Measurements from ENCODE around the gene EGFLAM.
A peak's percentile ranks its signal among the peaks of the same experiment; 100 is the strongest.

EGFLAM gene

GRCh38 chr5:38434966-38435705 is 176.8 kb downstream of the EGFLAM start:
- Histone ChIP-seq H3K4me1 (ENCODE audit: control insufficient read depth in 2 of 2, insufficient read depth in 1 of 2, low read depth in 1 of 2, low read length in 2 of 2) (peaks cover 7 to 8% of the 10 kb centered on the region in 2 donors), H3K36me3 (replicated peaks in 1 of 2; ENCODE audit: control insufficient read depth in 2 of 2, insufficient read depth in 2 of 2, low read length in 2 of 2) (no peaks in the 10 kb centered on the region), H3K4me2 (ENCODE audit: insufficient read depth, low read length, poor library complexity, severe bottlenecking) (no peak overlapping the region), H2BK120ac (ENCODE audit: low read depth, low read length) (no peak overlapping the region), H3K27ac (replicated peaks; ENCODE audit: low read length) (no peak overlapping the region), H3K79me1 (ENCODE audit: low read depth, low read length) (no peaks in the 10 kb centered on the region), H3K23ac (ENCODE audit: low read depth, low read length, poor library complexity) (no peak overlapping the region), H3K4ac (ENCODE audit: low read length) (no peak overlapping the region), H2AFZ (ENCODE audit: low read length) (no peak overlapping the region), H2AK5ac (ENCODE audit: low read depth, low read length) (no peak overlapping the region), H2BK5ac (ENCODE audit: low read length) (no peak overlapping the region), H4K91ac (ENCODE audit: low read depth, low read length, poor library complexity) (no peak overlapping the region), H3K14ac (ENCODE audit: low read length) (no peak overlapping the region), H2BK12ac (ENCODE audit: low read length) (no peak overlapping the region), H3K18ac (ENCODE audit: low read length) (no peak overlapping the region), H3K27me3 (ENCODE audit: control insufficient read depth in 3 of 3, insufficient read depth in 3 of 3, low read depth in 1 of 3, low read length in 3 of 3) (no peaks in the 10 kb centered on the region), H3K9me3 (replicated peaks in 1 of 2; ENCODE audit: control insufficient read depth in 2 of 2, insufficient read depth in 1 of 2, low read depth in 1 of 2, low read length in 2 of 2) (no peaks in the 10 kb centered on the region), H4K8ac (ENCODE audit: low read depth, low read length) (no peak overlapping the region), H3K9ac (ENCODE audit: low read depth, low read length, poor library complexity) (no peak overlapping the region), H3K4me3 (ENCODE audit: low read length in 2 of 2) (no peak overlapping the region), H2BK15ac (ENCODE audit: low read length) (no peak overlapping the region)
- WGBS, 2 donors (ENCODE audit: extremely low coverage in 2 of 2, insufficient read length in 2 of 2, insufficient replicate concordance in 1 of 2): no CpG with 5 or more reads among the region's 7 CpGs
- no peak for DNase-seq (ENCODE audit: low spot score)

DNA sequence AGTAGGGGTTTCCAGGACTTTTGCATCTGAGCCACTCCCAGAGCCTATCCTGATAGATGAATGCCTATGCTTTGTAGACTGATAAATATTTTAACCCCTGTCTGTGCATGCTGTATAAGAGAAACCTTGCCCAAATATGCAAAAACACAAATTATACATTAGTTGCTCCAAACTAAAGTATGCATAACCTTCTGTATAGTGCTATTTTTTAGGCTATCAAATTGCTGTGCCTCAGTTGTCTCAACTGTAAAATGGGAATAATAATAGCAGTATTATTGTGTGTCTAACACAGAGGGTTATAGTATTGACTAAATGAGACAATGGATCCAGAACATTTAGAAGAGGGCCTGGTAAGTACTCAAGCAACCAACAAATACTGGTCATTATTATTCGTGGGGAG is 180.4 kb downstream of the EGFLAM start:
- Histone ChIP-seq H3K4ac (ENCODE audit: low read length) (no peak overlapping the region), H4K91ac (ENCODE audit: low read depth, low read length, poor library complexity) (no peak overlapping the region), H2BK12ac (ENCODE audit: low read length) (no peak overlapping the region), H2BK5ac (ENCODE audit: low read length) (no peak overlapping the region), H2AK5ac (ENCODE audit: low read depth, low read length) (no peak overlapping the region), H4K8ac (ENCODE audit: low read depth, low read length) (no peak overlapping the region), H3K23ac (ENCODE audit: low read depth, low read length, poor library complexity) (no peak overlapping the region), H3K36me3 (replicated peaks in 1 of 2; ENCODE audit: control insufficient read depth in 2 of 2, insufficient read depth in 2 of 2, low read length in 2 of 2) (no peaks in the 10 kb centered on the region), H3K18ac (ENCODE audit: low read length) (no peak overlapping the region), H3K9ac (ENCODE audit: low read depth, low read length, poor library complexity) (no peak overlapping the region), H3K27ac (replicated peaks; ENCODE audit: low read length) (no peak overlapping the region), H3K27me3 (ENCODE audit: control insufficient read depth in 3 of 3, insufficient read depth in 3 of 3, low read depth in 1 of 3, low read length in 3 of 3) (no peaks in the 10 kb centered on the region), H2BK120ac (ENCODE audit: low read depth, low read length) (no peak overlapping the region), H2BK15ac (ENCODE audit: low read length) (no peak overlapping the region), H3K14ac (ENCODE audit: low read length) (no peak overlapping the region), H2AFZ (ENCODE audit: low read length) (no peak overlapping the region), H3K79me1 (ENCODE audit: low read depth, low read length) (no peaks in the 10 kb centered on the region), H3K4me2 (ENCODE audit: insufficient read depth, low read length, poor library complexity, severe bottlenecking) (no peak overlapping the region), H3K4me1 (ENCODE audit: control insufficient read depth in 2 of 2, insufficient read depth in 1 of 2, low read depth in 1 of 2, low read length in 2 of 2) (peaks cover 2 to 6% of the 10 kb centered on the region in 2 donors), H3K4me3 (ENCODE audit: low read length in 2 of 2) (no peak overlapping the region), H3K9me3 (replicated peaks in 1 of 2; ENCODE audit: control insufficient read depth in 2 of 2, insufficient read depth in 1 of 2, low read depth in 1 of 2, low read length in 2 of 2) (no peaks in the 10 kb centered on the region)
- no CpG with 5 or more reads among the region's 1 CpG for WGBS, 2 donors (ENCODE audit: extremely low coverage in 2 of 2, insufficient read length in 2 of 2, insufficient replicate concordance in 1 of 2)
- no peak for DNase-seq (ENCODE audit: low spot score)

GRCh38 chr5:38441453-38442246 is 183.3 kb downstream of the EGFLAM start:
- H3K4me3 ChIP-seq (ENCODE audit: low read length in 2 of 2): no peak overlapping the region
- no CpG with 5 or more reads among the region's 9 CpGs for WGBS, 2 donors (ENCODE audit: extremely low coverage in 2 of 2, insufficient read length in 2 of 2, insufficient replicate concordance in 1 of 2)
- DNase-seq (ENCODE audit: low spot score): peak; percentile 86

GRCh38 chr5:38442247-38442573 is 183.9 kb downstream of the EGFLAM start:
- Histone ChIP-seq H3K4me3 (ENCODE audit: low read length in 2 of 2) (no peak overlapping the region), H3K27ac (replicated peaks; ENCODE audit: low read length) (no peak overlapping the region), H3K36me3 (replicated peaks in 1 of 2; ENCODE audit: control insufficient read depth in 2 of 2, insufficient read depth in 2 of 2, low read length in 2 of 2) (no peaks in the 10 kb centered on the region), H3K18ac (ENCODE audit: low read length) (no peak overlapping the region), H3K4me1 (ENCODE audit: control insufficient read depth in 2 of 2, insufficient read depth in 1 of 2, low read depth in 1 of 2, low read length in 2 of 2) (no peaks in the 10 kb centered on the region), H4K8ac (ENCODE audit: low read depth, low read length) (no peak overlapping the region), H3K9ac (ENCODE audit: low read depth, low read length, poor library complexity) (no peak overlapping the region), H3K79me1 (ENCODE audit: low read depth, low read length) (no peaks in the 10 kb centered on the region), H2BK15ac (ENCODE audit: low read length) (no peak overlapping the region), H3K14ac (ENCODE audit: low read length) (no peak overlapping the region), H4K91ac (ENCODE audit: low read depth, low read length, poor library complexity) (no peak overlapping the region), H3K27me3 (ENCODE audit: control insufficient read depth in 3 of 3, insufficient read depth in 3 of 3, low read depth in 1 of 3, low read length in 3 of 3) (no peaks in the 10 kb centered on the region), H2BK120ac (ENCODE audit: low read depth, low read length) (no peak overlapping the region), H3K4me2 (ENCODE audit: insufficient read depth, low read length, poor library complexity, severe bottlenecking) (no peak overlapping the region), H3K23ac (ENCODE audit: low read depth, low read length, poor library complexity) (no peak overlapping the region), H2AFZ (ENCODE audit: low read length) (no peak overlapping the region), H3K9me3 (replicated peaks in 1 of 2; ENCODE audit: control insufficient read depth in 2 of 2, insufficient read depth in 1 of 2, low read depth in 1 of 2, low read length in 2 of 2) (no peaks in the 10 kb centered on the region), H3K4ac (ENCODE audit: low read length) (no peak overlapping the region), H2BK12ac (ENCODE audit: low read length) (no peak overlapping the region), H2BK5ac (ENCODE audit: low read length) (no peak overlapping the region), H2AK5ac (ENCODE audit: low read depth, low read length) (no peak overlapping the region)
- DNase-seq (ENCODE audit: low spot score): no peak
- WGBS, 2 donors (ENCODE audit: extremely low coverage in 2 of 2, insufficient read length in 2 of 2, insufficient replicate concordance in 1 of 2): 100% methylated on average over 2 of the region's 2 CpGs; no CpG with 5 or more reads in 1 of the 2 donors

More at GRCh38 chr5:38441453-38442246, 183.3 kb downstream of the EGFLAM start:
- Histone ChIP-seq H2BK12ac (ENCODE audit: low read length) (no peak overlapping the region), H3K18ac (ENCODE audit: low read length) (no peak overlapping the region), H2BK5ac (ENCODE audit: low read length) (no peak overlapping the region), H3K79me1 (ENCODE audit: low read depth, low read length) (no peaks in the 10 kb centered on the region), H3K23ac (ENCODE audit: low read depth, low read length, poor library complexity) (no peak overlapping the region), H3K14ac (ENCODE audit: low read length) (no peak overlapping the region), H4K8ac (ENCODE audit: low read depth, low read length) (no peak overlapping the region), H2AFZ (ENCODE audit: low read length) (peak overlapping the region; percentile 21), H2BK120ac (ENCODE audit: low read depth, low read length) (no peak overlapping the region), H3K9me3 (replicated peaks in 1 of 2; ENCODE audit: control insufficient read depth in 2 of 2, insufficient read depth in 1 of 2, low read depth in 1 of 2, low read length in 2 of 2) (no peaks in the 10 kb centered on the region), H3K36me3 (replicated peaks in 1 of 2; ENCODE audit: control insufficient read depth in 2 of 2, insufficient read depth in 2 of 2, low read length in 2 of 2) (no peaks in the 10 kb centered on the region), H2BK15ac (ENCODE audit: low read length) (no peak overlapping the region), H2AK5ac (ENCODE audit: low read depth, low read length) (no peak overlapping the region), H3K9ac (ENCODE audit: low read depth, low read length, poor library complexity) (no peak overlapping the region), H3K4ac (ENCODE audit: low read length) (no peak overlapping the region), H3K27ac (replicated peaks; ENCODE audit: low read length) (no peak overlapping the region), H3K4me2 (ENCODE audit: insufficient read depth, low read length, poor library complexity, severe bottlenecking) (no peak overlapping the region), H3K27me3 (ENCODE audit: control insufficient read depth in 3 of 3, insufficient read depth in 3 of 3, low read depth in 1 of 3, low read length in 3 of 3) (no peaks in the 10 kb centered on the region), H4K91ac (ENCODE audit: low read depth, low read length, poor library complexity) (no peak overlapping the region), H3K4me1 (ENCODE audit: control insufficient read depth in 2 of 2, insufficient read depth in 1 of 2, low read depth in 1 of 2, low read length in 2 of 2) (peaks cover 0 to 2% of the 10 kb centered on the region in 2 donors)

Data from neuronal stem cell (in vitro differentiated cells).